Activated naive CD4-positive, alpha-beta T cell treated with anti-CD3 and anti-CD28 coated beads for 36 hours (primary cell): Measurements from ENCODE around the gene PUM1. TPM values are rescaled to one million over a fixed set of nuclear protein-coding genes. Genes with fewer than 3 reads are reported as not detected.
"Not testable (repeated sequence)": the region's sequence is repeated elsewhere in the genome, so short reads cannot be mapped to it uniquely, and the experiment has no call there.

ENCODE experiments used
- CTCF ChIA-PET: fragments of 350-600 bp; sonication (Branson Sonifier 250); formaldehyde crosslinking; loops from one replicate; lab custom pipeline; 2021; ENCODE audit warnings: antibody characterized with exemption; lab: Charles Lee
- DNase-seq: peaks from one replicate; pipeline ENCODE4 v3.0.0-alpha.2; 2020
- H3K27ac Mint-ChIP-seq: one replicate; pipeline ENCODE4 v1.8.0; 2021; ENCODE audit warnings: mild to moderate bottlenecking, mixed read lengths
- H3K27me3 Mint-ChIP-seq: one replicate; pipeline ENCODE4 v1.8.0; 2021; ENCODE audit warnings: low read depth, mixed read lengths
- H3K36me3 Mint-ChIP-seq: one replicate; pipeline ENCODE4 v1.8.0; 2021; ENCODE audit warnings: low read depth, mixed read lengths
- H3K4me1 Mint-ChIP-seq: one replicate; pipeline ENCODE4 v1.8.0; 2021; ENCODE audit warnings: low read depth, mixed read lengths
- H3K4me3 Mint-ChIP-seq: one replicate; pipeline ENCODE4 v1.8.0; 2021; ENCODE audit warnings: mild to moderate bottlenecking, moderate library complexity, mixed read lengths
- H3K9me3 Mint-ChIP-seq: one replicate; pipeline ENCODE4 v1.8.0; 2021; ENCODE audit warnings: mixed read lengths
- intact Hi-C: fragments of 100-400 bp; cut with micrococcal nuclease; formaldehyde crosslinking; loops from one replicate; pipeline ENCODE4 v1.15.1; 2023
- total RNA-seq, 2 experiments: library from RNA; stranded (reverse); gene quantifications; one replicate each; pipeline ENCODE4 v1.2.3, GENCODE V29; 2021

PUM1 gene
- total RNA-seq, 2 experiments from 2014 or later: 84.9 to 89.7 TPM

DNA sequence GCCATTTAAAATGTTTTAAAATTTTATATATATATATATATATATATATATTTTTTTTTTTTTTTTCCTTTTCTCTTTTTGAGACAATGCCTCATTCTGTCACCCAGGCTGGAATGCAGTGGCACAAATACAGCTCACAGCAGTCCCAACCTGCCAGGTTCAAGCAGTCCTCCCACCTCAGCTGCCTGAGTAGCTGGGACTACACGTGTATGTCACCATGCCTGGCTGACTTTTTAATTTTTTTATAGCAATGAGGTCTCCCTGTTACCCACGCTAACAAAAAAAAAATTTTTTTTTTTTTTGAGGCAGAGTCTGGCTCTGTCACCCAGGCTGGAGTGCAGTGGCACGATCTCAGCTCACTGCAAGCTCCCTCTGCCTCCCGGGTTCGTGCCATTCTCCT, 26.6 kb downstream of the PUM1 start:
- DNase-seq, intact Hi-C loops, H3K4me3 Mint-ChIP-seq, H3K27ac Mint-ChIP-seq, H3K9me3 Mint-ChIP-seq, H3K27me3 Mint-ChIP-seq: not testable (repeated sequence)
- CTCF ChIA-PET: interaction anchor here (0.6 kb wide), 1 partner anchor 152 kb away, joined by 3 read pairs; no protein-coding TSS in a partner anchor
- Mint-ChIP-seq H3K4me1 (peaks cover 71% of the 10 kb centered on the region), H3K36me3 (peaks cover 39% of the 10 kb centered on the region)

DNA sequence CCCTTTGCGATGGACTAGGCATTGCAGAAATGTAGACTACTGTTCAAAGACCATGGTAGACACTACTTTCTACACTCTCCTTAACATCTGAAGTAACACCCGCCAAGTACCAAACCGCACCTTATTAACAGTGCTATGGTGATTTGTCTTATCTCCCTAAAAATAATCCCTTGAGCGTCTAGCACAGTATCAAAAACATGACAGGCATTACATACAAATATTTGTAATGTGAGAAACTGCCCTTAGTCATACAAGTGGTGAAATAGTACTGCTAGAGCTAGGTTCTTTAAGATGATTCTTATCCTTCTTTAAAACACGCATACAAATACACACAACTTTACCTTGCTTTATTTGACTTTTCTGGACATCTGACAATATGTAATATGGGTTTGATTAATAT, 27.2 kb downstream of the PUM1 start:
- Mint-ChIP-seq H3K9me3 (no peaks in the 10 kb centered on the region), H3K36me3 (peaks cover 37% of the 10 kb centered on the region), H3K27ac (no peak overlapping the region), H3K4me1 (peaks cover 72% of the 10 kb centered on the region), H3K4me3 (no peak overlapping the region), H3K27me3 (no peaks in the 10 kb centered on the region)
- CTCF ChIA-PET: interaction anchor here (0.6 to 1.1 kb wide), 4 partner anchors 110 to 463 kb away, joined by 3 read pairs; no protein-coding TSS in a partner anchor
- no peak for DNase-seq
- intact Hi-C loops: no loop called here

DNA sequence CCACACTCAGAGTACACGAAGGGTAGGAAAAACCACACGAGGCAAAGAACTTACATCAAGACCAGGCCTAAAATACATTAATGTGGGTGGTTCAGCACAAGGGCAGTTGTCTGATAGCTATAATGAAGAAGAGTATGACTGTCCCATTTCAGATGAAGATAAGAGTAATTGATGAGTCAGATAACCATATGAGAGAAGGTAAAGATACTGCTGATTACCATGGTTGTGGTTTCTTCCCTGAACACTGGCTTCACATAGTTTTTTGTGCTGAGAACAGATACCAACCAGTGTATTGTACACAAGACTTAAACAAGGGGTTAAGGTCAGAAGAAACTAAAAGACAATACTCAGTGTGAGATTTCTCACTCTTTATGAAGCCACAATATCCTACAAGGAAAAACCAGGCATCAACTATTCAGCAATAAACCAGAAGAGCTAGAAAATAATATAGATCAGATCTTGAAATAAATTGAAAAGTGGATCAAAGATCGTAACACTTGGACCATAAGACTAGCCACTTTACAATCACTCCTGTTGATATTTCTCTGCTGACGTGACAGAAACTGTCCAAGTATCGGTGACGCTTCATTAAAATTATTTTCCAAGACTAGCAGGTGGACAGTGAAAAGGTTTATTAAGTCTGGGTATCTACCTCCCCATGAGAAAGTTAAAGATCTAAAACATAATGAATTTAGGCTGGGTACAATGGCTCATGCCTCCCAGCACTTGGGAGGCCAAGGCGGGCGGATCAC, 28.6 kb downstream of the PUM1 start:
- Mint-ChIP-seq H3K4me3 (no peak overlapping the region), H3K27ac (no peak overlapping the region), H3K4me1 (peaks cover 76% of the 10 kb centered on the region), H3K27me3 (no peaks in the 10 kb centered on the region), H3K9me3 (no peaks in the 10 kb centered on the region), H3K36me3 (peaks cover 28% of the 10 kb centered on the region)
- intact Hi-C loops: no loop called here
- DNase-seq: no peak
- CTCF ChIA-PET: interaction anchor here (1.0 to 1.1 kb wide), 2 partner anchors 10 to 108 kb away, joined by 3 read pairs; no protein-coding TSS in a partner anchor

DNA sequence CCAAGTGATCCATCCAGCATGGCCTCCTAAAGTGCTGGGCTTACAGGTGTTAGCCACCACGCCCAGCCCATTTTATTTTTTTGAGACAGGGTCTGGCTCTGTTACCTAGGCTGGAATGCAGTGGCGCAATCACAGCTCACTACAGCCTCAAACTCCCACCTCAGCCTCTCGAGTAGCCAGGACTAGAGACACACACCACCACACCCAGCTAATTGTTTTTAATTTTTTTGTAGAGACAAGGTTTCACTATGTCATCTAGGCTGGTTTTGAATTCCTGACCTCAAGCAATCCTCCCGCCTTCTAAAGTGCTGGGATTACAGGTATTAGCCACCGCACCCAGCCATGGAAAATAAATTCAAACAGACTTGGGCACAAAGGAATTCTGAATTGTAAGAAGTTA, 31.9 kb downstream of the PUM1 start:
- Mint-ChIP-seq H3K36me3 (peaks cover 32% of the 10 kb centered on the region), H3K4me1 (peaks cover 82% of the 10 kb centered on the region), H3K4me3 (no peak overlapping the region), H3K27ac (no peak overlapping the region), H3K9me3 (no peaks in the 10 kb centered on the region), H3K27me3 (no peaks in the 10 kb centered on the region)
- CTCF ChIA-PET: no interaction called here
- DNase-seq: no peak
- intact Hi-C loops: no loop called here

DNA sequence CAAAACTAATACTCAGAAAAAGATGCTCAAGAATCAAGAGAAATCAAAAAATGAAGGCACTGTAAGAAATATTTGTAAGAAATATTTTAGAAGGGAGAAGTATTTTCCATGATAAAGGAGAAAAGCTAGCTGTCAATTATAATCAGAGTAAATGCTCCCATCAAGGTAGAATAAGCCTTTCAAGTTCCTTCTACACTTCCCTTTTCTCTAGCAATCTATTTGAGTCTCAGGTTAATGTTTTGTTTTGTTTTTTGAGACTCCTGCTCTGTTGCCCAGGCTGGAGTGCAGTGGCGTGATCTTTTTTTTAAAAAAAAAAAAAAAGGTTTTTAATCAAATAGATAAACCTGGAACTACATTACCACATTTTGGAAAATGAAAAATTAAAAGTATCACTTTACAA, 33.3 kb downstream of the PUM1 start:
- H3K36me3 Mint-ChIP-seq: peaks cover 37% of the 10 kb centered on the region
- DNase-seq: no peak
- peaks cover 82% of the 10 kb centered on the region for H3K4me1 Mint-ChIP-seq
- H3K27me3 Mint-ChIP-seq: no peaks in the 10 kb centered on the region
- intact Hi-C loops: no loop called here
- no peak overlapping the region for H3K27ac Mint-ChIP-seq
- CTCF ChIA-PET: no interaction called here
- H3K9me3 Mint-ChIP-seq: no peaks in the 10 kb centered on the region
- H3K4me3 Mint-ChIP-seq: no peak overlapping the region

DNA sequence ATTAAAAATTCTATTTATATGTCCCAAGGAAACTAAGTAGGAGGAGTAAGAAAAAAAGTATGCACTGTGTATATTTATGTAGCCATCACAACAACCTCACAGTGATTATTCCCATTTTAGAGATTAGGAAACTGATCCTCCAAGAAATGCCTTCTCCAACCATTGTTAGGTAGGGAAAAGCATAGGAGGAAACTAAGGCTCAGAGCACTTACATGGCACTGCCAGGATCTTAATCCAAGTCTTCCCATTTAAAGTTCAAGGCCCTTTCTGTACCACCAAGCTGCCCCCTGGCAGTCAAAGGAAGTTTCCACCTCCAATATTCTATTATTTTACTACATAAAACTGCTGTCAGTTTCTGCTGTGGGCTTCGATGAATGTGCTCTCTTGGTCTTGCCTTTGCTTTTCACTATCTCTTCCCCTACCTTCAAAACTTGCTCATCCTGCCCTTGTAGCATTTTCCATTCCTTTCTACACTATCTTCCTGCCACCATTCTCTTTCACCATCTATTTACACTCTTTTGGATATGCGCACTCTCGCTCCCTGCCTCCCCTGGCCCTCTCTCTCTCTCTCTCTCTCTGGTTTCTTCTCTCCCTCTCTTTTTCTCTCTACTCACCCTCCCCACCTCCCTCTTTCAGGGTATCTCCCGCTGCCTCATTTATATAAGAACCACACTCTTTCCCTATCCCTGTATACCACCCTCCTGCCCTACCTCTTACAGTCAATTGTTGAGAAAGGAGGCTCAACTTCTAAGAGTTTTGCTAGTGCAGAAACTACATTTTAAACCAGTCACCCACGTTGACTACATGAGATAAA, 34.0 kb downstream of the PUM1 start:
- peak overlapping the region; percentile 46 for H3K27ac Mint-ChIP-seq
- no peaks in the 10 kb centered on the region for H3K27me3 Mint-ChIP-seq
- no peaks in the 10 kb centered on the region for H3K9me3 Mint-ChIP-seq
- CTCF ChIA-PET: interaction anchor here (0.5 to 1.0 kb wide), 2 partner anchors 232 to 252 kb away, joined by 3 to 4 read pairs; no protein-coding TSS in a partner anchor
- H3K4me1 Mint-ChIP-seq: peaks cover 78% of the 10 kb centered on the region
- intact Hi-C loops: no loop called here
- H3K36me3 Mint-ChIP-seq: peaks cover 33% of the 10 kb centered on the region
- H3K4me3 Mint-ChIP-seq: no peak overlapping the region
- DNase-seq: no peak

DNA sequence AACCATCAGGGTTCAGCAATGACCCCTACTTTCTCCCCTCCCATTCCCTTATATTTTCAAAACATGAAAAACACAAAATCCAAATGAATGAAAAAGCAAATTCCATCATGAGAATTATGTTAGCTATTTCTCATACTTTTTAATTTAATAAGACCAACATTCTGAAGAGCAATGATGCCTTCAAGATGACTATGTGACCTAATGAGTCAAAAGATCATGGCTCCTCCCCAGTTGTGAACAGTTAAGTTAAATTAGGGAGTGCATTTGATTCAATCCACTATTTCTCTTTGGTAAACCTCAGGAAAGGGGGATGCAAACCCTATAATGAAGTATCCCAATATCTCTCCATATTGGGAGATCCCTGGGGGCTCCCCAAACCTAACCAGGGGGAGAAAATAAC, 36.5 kb downstream of the PUM1 start:
- H3K27ac Mint-ChIP-seq: peak overlapping the region; percentile 61
- no peak for DNase-seq
- no peaks in the 10 kb centered on the region for H3K27me3 Mint-ChIP-seq
- intact Hi-C loops: no loop called here
- no peak overlapping the region for H3K4me3 Mint-ChIP-seq
- H3K36me3 Mint-ChIP-seq: peaks cover 36% of the 10 kb centered on the region
- CTCF ChIA-PET: no interaction called here
- H3K9me3 Mint-ChIP-seq: no peaks in the 10 kb centered on the region
- H3K4me1 Mint-ChIP-seq: peaks cover 80% of the 10 kb centered on the region

DNA sequence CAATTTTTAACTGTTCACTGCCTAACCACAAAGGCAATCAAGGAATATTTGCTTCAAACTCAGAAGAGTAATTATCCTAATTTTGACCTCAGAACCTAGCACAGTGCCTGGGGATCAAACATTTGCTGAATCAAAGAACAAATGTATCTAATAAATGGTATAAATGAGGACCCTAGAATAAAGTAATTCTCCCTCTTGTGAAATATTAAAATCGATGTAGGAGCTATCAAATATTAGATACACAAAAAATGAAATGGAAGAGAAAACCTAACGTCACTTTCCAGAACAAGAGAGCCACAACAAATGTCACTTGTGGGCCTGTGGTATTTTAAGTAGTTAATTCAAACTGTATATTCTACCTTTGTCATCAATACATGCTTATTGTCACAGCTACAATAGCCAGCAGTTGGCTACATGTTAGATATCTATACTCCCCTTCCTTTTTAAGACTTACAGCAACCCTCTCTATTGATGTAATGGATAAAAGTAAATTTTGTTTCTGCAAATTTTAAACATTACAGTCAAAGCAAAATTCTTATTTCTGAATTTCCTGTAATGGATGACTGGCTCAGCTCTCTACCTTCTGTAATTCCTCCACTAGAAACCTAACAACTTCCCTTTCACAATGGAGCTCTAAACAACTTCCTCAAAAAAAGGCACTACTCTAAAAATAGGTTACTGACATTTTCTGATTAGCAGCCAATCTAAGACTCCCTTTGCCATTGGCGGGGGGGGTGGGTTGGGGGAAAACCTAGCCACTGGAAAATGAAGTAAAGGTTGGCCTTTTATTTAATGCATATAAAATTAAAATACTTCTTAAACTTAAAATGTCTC, 37.6 kb downstream of the PUM1 start:
- intact Hi-C loops: loop anchor here (1.0 kb wide), 2 partner anchors 18 to 36 kb away; no protein-coding TSS in a partner anchor
- H3K36me3 Mint-ChIP-seq: peaks cover 37% of the 10 kb centered on the region
- CTCF ChIA-PET: interaction anchor here (1.7 kb wide), 1 partner anchor 71 kb away, joined by 3 read pairs; no protein-coding TSS in a partner anchor
- H3K27me3 Mint-ChIP-seq: no peaks in the 10 kb centered on the region
- DNase-seq: no peak
- peaks cover 79% of the 10 kb centered on the region for H3K4me1 Mint-ChIP-seq
- no peak overlapping the region for H3K4me3 Mint-ChIP-seq
- H3K27ac Mint-ChIP-seq: no peak overlapping the region
- H3K9me3 Mint-ChIP-seq: no peaks in the 10 kb centered on the region

DNA sequence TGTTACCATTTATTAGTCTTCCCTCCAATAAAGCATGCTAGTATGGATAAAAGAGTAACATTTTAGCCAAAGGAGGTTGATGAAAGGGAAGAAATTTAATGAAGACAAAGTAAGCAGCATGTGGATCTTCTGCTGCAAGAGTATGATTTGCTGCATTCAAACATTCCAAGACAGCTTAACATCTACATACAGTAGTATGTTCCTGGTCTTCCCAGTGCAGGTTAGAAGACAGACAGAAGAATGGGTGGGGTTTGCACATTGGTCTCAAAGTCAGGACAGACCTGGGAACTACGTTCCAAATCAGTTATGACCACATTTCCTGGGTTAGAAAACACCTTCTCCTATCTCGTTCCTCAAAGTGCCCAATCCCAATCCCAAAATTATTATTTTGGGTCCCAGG, 43.3 kb downstream of the PUM1 start:
- Mint-ChIP-seq H3K36me3 (peaks cover 24% of the 10 kb centered on the region), H3K4me1 (peaks cover 79% of the 10 kb centered on the region), H3K4me3 (no peak overlapping the region), H3K9me3 (no peaks in the 10 kb centered on the region), H3K27ac (no peak overlapping the region), H3K27me3 (no peaks in the 10 kb centered on the region)
- CTCF ChIA-PET: no interaction called here
- intact Hi-C loops: no loop called here
- DNase-seq: no peak

DNA sequence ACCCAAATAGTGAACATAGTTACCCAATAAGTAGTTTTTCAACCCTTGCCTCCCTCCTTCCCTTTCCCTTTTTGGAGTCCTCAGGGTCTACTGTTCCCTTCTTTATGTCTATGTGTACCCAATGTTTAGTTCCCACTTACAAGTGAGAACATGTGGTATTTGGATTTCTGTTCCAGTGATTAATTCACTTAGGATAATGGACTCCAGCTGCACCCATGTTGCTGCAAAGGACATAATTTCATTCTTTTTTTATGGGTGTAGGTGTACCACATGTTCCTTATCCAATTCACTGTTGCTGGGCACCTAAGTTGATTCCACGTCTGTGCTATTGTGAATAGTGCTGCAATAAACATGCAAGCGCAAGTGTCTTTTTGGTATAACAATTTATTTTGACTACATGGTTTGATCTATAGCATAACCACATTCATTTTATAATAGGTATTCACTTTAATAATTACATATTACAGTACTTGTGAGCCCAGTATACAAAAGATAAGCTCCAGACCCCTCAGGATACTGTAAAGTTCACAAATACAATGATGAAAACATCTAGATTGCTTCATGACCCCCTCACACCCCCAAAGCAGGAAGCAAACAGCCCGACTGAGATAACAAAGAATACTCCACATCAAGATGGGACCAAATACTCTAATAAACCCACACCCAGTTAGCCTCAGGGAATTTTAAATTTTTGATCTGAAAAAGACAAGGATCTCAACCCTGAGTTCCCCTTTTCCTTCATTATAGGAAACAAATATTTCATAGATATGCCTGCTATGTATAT, 45.3 kb downstream of the PUM1 start:
- no peak for DNase-seq
- CTCF ChIA-PET: no interaction called here
- Mint-ChIP-seq H3K36me3 (peaks cover 18% of the 10 kb centered on the region), H3K9me3 (no peaks in the 10 kb centered on the region), H3K27me3 (no peaks in the 10 kb centered on the region), H3K4me3 (no peak overlapping the region), H3K4me1 (peaks cover 74% of the 10 kb centered on the region), H3K27ac (peak overlapping the region; percentile 23)
- intact Hi-C loops: no loop called here

DNA sequence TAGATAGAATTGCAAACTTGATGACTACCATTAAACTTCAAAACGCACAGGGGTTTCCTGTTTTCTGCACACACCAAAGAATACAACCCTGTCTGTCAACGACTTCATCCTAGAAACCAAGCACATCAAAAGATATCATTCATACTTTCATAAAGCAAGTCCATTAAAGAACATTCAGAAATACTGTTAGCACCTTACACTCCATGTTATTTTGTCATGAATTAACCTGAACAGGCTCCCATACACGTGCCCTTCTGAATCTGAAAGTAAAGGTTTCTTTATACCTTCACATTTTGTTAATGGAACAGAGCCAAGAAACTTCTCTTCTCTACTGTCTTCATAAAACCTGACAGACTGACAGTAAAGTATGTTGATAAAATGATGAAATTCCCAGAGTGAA, 46.1 kb downstream of the PUM1 start:
- no peak for DNase-seq
- H3K4me3 Mint-ChIP-seq: no peak overlapping the region
- H3K36me3 Mint-ChIP-seq: peaks cover 15% of the 10 kb centered on the region
- H3K27me3 Mint-ChIP-seq: no peaks in the 10 kb centered on the region
- no peak overlapping the region for H3K27ac Mint-ChIP-seq
- intact Hi-C loops: loop anchor here (1.0 kb wide), 1 partner anchor 9 kb away; no protein-coding TSS in a partner anchor
- no peaks in the 10 kb centered on the region for H3K9me3 Mint-ChIP-seq
- CTCF ChIA-PET: no interaction called here
- peaks cover 68% of the 10 kb centered on the region for H3K4me1 Mint-ChIP-seq
